Calu3 (cell line): ENCODE data around the gene POLG2. TPM values are rescaled to one million over a fixed set of nuclear protein-coding genes. Genes with fewer than 3 reads are reported as not detected.
"Not testable (repeated sequence)": the region's sequence is repeated elsewhere in the genome, so short reads cannot be mapped to it uniquely, and the experiment has no call there.

Experiments used
- BruUV-seq: library from RNA; stranded (reverse); fragments of 400-500 nt; replicated peaks from 2 replicates; lab custom pipeline; 2021; lab: Mats Ljungman, UMichigan
- CTCF ChIA-PET: fragments of 300-600 bp; sonication (Branson Sonifier 250); formaldehyde crosslinking; loops from one replicate; lab custom pipeline; 2022; ENCODE audit warnings: antibody characterized with exemption; lab: Charles Lee
- DNase-seq: peaks from one replicate; pipeline ENCODE4 v3.0.0; 2022
- H3K27ac Mint-ChIP-seq: one replicate; pipeline ENCODE4 v1.8.0; 2022; ENCODE audit warnings: mixed read lengths; ENCODE audit not compliant: unreplicated experiment
- H3K27me3 Mint-ChIP-seq: one replicate; pipeline ENCODE4 v1.8.0; 2022; ENCODE audit warnings: mixed read lengths; ENCODE audit not compliant: unreplicated experiment
- H3K36me3 Mint-ChIP-seq: one replicate; pipeline ENCODE4 v1.8.0; 2022; ENCODE audit warnings: mild to moderate bottlenecking, moderate library complexity, mixed read lengths; ENCODE audit not compliant: insufficient read depth, unreplicated experiment
- H3K4me1 Mint-ChIP-seq: one replicate; pipeline ENCODE4 v1.8.0; 2022; ENCODE audit warnings: mild to moderate bottlenecking, low read depth, mixed read lengths; ENCODE audit not compliant: unreplicated experiment
- H3K4me3 Mint-ChIP-seq: one replicate; pipeline ENCODE4 v1.8.0; 2022; ENCODE audit warnings: mild to moderate bottlenecking, low read depth, moderate library complexity, mixed read lengths; ENCODE audit not compliant: unreplicated experiment
- H3K9me3 Mint-ChIP-seq: one replicate; pipeline ENCODE4 v1.8.0; 2022; ENCODE audit warnings: low read depth, mixed read lengths; ENCODE audit not compliant: unreplicated experiment
- CTCF ChIP-seq: fragments of 200-600 bp; IDR thresholded peaks from one replicate; pipeline ENCODE4 v1.8.0; 2022; ENCODE audit warnings: antibody characterized with exemption; ENCODE audit not compliant: unreplicated experiment
- intact Hi-C: fragments of 100-400 bp; cut with micrococcal nuclease; formaldehyde crosslinking; loops from one replicate; pipeline ENCODE4 v1.10.0; 2022; ENCODE audit not compliant: unreplicated experiment
- microRNA-seq: library from miRNA; unstranded; fragments of <30 nt; microRNA quantifications from one replicate; pipeline ENCODE4 v1.2.0, GENCODE V29; 2022
- total RNA-seq: library from RNA; stranded (reverse); gene quantifications from 2 replicates; pipeline ENCODE4 v1.2.3, GENCODE V29; 2022

Gene POLG2
- total RNA-seq, 1 experiment from 2014 or later = 29.8 TPM

GRCh38 chr17:64437944-64438525 is 58.8 kb downstream of the POLG2 start:
- H3K27ac Mint-ChIP-seq = no peak overlapping the region
- no TSS peak for BruUV-seq
- H3K4me1 Mint-ChIP-seq = peaks cover 6% of the 10 kb centered on the region
- H3K27me3 Mint-ChIP-seq = no peaks in the 10 kb centered on the region
- no peak for DNase-seq
- peaks cover 2% of the 10 kb centered on the region for H3K9me3 Mint-ChIP-seq
- intact Hi-C loops = no loop called here
- CTCF ChIA-PET = no interaction called here
- H3K4me3 Mint-ChIP-seq = no peak overlapping the region
- TF ChIP-seq CTCF = no peak
- H3K36me3 Mint-ChIP-seq = no peaks in the 10 kb centered on the region

DNA sequence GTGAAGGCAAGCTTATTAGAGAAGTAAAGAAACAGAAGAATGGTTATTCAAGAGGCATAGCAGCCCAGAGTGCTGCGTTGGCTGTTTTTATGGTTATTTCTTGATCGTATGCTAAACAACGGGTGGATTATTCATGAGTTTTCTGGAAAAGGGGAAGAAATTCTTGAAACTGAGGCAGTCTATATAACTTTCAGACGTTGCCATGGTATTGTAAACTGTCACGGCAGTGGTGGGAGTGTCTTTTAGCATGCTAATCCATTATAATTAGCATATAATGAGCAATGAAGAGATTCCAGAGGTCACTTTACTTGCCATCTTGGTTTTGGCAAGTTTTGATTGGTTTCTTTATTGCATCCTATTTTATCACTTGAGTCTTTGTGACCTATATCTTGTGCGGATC is 65.3 kb downstream of the POLG2 start:
- CTCF ChIA-PET = no interaction called here
- intact Hi-C loops = no loop called here
- Mint-ChIP-seq H3K4me1 (no peaks in the 10 kb centered on the region), H3K27ac (no peak overlapping the region), H3K9me3 (no peaks in the 10 kb centered on the region), H3K36me3 (no peaks in the 10 kb centered on the region), H3K4me3 (no peak overlapping the region), H3K27me3 (no peaks in the 10 kb centered on the region)
- DNase-seq = no peak
- TF ChIP-seq CTCF = no peak
- BruUV-seq = no TSS peak

DNA sequence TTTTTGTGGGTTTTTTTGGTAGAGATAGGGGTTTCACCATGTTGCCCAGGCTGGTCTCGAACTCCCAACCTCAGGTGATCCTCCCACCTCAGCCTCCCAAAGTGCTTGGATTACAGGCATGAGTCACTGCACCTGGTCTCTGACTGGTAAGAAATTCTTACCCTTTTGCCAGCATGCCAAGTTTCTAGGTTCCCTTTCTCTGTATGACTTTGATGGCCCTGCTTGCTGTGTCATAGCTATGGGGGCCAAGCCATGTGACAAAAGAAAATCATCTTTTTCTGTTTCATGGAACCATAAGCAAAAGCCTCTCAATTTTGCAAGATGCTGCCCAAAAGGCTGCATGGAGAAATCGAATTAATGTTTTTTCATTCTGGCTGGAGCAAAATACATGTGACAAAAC is 66.8 kb downstream of the POLG2 start:
- intact Hi-C loops, H3K4me3 Mint-ChIP-seq, H3K9me3 Mint-ChIP-seq, H3K27me3 Mint-ChIP-seq, H3K4me1 Mint-ChIP-seq, H3K36me3 Mint-ChIP-seq, H3K27ac Mint-ChIP-seq, BruUV-seq, DNase-seq: not testable (repeated sequence)
- CTCF ChIA-PET = interaction anchor here (0.7 kb wide), 1 partner anchor 215 kb away, joined by 3 read pairs; no protein-coding TSS in a partner anchor

DNA sequence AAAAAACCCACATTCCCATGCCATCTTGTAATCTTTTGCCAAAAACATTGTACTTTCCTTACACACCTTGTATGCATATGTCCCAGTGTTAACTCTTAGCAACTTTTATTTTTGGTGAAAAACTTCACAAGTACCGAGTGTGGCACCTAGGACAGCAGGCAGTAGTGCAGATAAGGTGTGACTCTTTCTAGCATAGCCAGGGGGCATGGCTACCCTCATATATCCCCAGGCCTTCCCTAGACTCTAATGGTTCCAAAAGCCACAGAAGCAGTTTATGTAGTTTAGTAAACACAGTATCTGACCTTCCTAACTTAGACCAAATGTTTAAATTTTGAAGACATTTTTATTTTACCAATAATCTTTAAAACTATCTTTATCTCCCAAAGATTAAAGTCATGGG is 68.4 kb downstream of the POLG2 start:
- H3K36me3 Mint-ChIP-seq = no peaks in the 10 kb centered on the region
- no peak overlapping the region for H3K4me3 Mint-ChIP-seq
- no peak overlapping the region for H3K27ac Mint-ChIP-seq
- CTCF ChIA-PET = no interaction called here
- TF ChIP-seq CTCF = no peak
- no TSS peak for BruUV-seq
- no peaks in the 10 kb centered on the region for H3K9me3 Mint-ChIP-seq
- intact Hi-C loops = no loop called here
- no peaks in the 10 kb centered on the region for H3K27me3 Mint-ChIP-seq
- peaks cover 6% of the 10 kb centered on the region for H3K4me1 Mint-ChIP-seq
- DNase-seq = no peak

Small RNA genes within 50 kb of the gene (microRNA-seq; reads per million reads assigned to microRNA genes)
- gene MIR3064 (10.2 reads per million, percentile 33 among the genes with 10 or more reads in this experiment), gene MIR5047 (not detected)

Other genes with a start within 250 kb of the POLG2 start
- gene TEX2, start 233.8 kb downstream of the POLG2 start, total RNA-seq = 12.3 and 13.4 TPM in 2 replicates
- not detected in 2 replicates for gene PECAM1, start 106.2 kb downstream of the POLG2 start, total RNA-seq
- 4.9 and 7.6 TPM in 2 replicates for gene MILR1, start 47.9 kb downstream of the POLG2 start, total RNA-seq
- gene DDX5, start 9.2 kb upstream of the POLG2 start, total RNA-seq = 384 and 477 TPM in 2 replicates
- gene CEP95, start 9.9 kb upstream of the POLG2 start, total RNA-seq = 37.6 and 38.9 TPM in 2 replicates
- 15.0 and 18.8 TPM in 2 replicates for gene SMURF2, start 165.3 kb upstream of the POLG2 start, total RNA-seq